Sciatic nerve (tissue), 2 donors: Measurements from ENCODE around the gene HUS1. TPM values are rescaled to one million over a fixed set of nuclear protein-coding genes. Genes with fewer than 3 reads are reported as not detected.
"Not testable (repeated sequence)": the region's sequence is repeated elsewhere in the genome, so short reads cannot be mapped to it uniquely, and the experiment has no call there.

Experiments
- ATAC-seq: fragments of 200-7000 bp; cut with Tn5 transposase; one replicate; pipeline ENCODE4 v1.9.1; 2020; ENCODE audit warnings: mild to moderate bottlenecking, moderate library complexity
- DNase-seq: peaks from one replicate; pipeline ENCODE4 v3.0.0-alpha.2; 2020; ENCODE audit warnings: low spot score
- intact Hi-C: fragments of 100-400 bp; cut with DNase I; formaldehyde crosslinking; loops from one replicate; pipeline ENCODE4 v1.14.2; 2022
- total RNA-seq: library from RNA; stranded (reverse); fragmentation: NEBNext Ultra II Directional; extraction: Animal tissue kit (Norgen Biotek cat#: 25700); gene quantifications from one replicate; pipeline ENCODE4 v1.2.1, GENCODE V29; 2021
- donor health status: DM: no; HTN: no; CAD: no.
- donor health status: DM: no; HTN: no; CAD: no.

Gene HUS1
- total RNA-seq, 1 donor from 2014 or later, result 39.7 TPM

GRCh38 chr7:47949703-47950102, 29.7 kb downstream of the HUS1 start:
- no peak for ATAC-seq
- DNase-seq, result no peak
- intact Hi-C loops, result loop anchor here (10.0 kb wide), 1 partner anchor 155 kb away; no protein-coding TSS in a partner anchor

- intact Hi-C loops, result loop anchor here (10.0 kb wide), 1 partner anchor 157 kb away; no protein-coding TSS in a partner anchor
- ATAC-seq, result no peak
Observed at GRCh38 chr7:47948141-47948790, 31.1 kb downstream of the HUS1 start, which contains the start of gene PKD1L1. TSS of gene PKD1L1 (minus strand) at chr7:47948466. CDS start at chr7:47948440, 26 bp downstream.

GRCh38 chr7:47947355-47947749, 32.1 kb downstream of the HUS1 start:
- intact Hi-C loops, result loop anchor here (10.0 kb wide), 1 partner anchor 157 kb away; no protein-coding TSS in a partner anchor
- ATAC-seq, result no peak
- DNase-seq, result no peak

More at GRCh38 chr7:47948141-47948790, 31.1 kb downstream of the HUS1 start, which contains the start of gene PKD1L1:
- DNase-seq, result no peak

GRCh38 chr7:47946581-47947354, 32.6 kb downstream of the HUS1 start:
- ATAC-seq, result no peak
- DNase-seq, result no peak
- intact Hi-C loops, result loop anchor here (10.0 kb wide), 1 partner anchor 158 kb away; no protein-coding TSS in a partner anchor

GRCh38 chr7:47945261-47946015, 34.0 kb downstream of the HUS1 start:
- DNase-seq (peak; percentile 91), ATAC-seq (peak; percentile 71)
- intact Hi-C loops, result loop anchor here (10.0 kb wide), 1 partner anchor 159 kb away; no protein-coding TSS in a partner anchor

- no peak for DNase-seq
Observed at GRCh38 chr7:47944536-47945260, 34.7 kb downstream of the HUS1 start.

GRCh38 chr7:47943676-47944474, 35.5 kb downstream of the HUS1 start:
- DNase-seq (no peak), ATAC-seq (no peak)
- intact Hi-C loops, result loop anchor here (10.0 kb wide), 1 partner anchor 161 kb away; no protein-coding TSS in a partner anchor

More at GRCh38 chr7:47944536-47945260, 34.7 kb downstream of the HUS1 start:
- intact Hi-C loops, result loop anchor here (10.0 kb wide), 1 partner anchor 160 kb away; no protein-coding TSS in a partner anchor
- ATAC-seq, result no peak

GRCh38 chr7:47942651-47943050, 36.8 kb downstream of the HUS1 start:
- not testable (repeated sequence) for ATAC-seq, DNase-seq
- intact Hi-C loops, result loop anchor here (10.0 kb wide), 1 partner anchor 162 kb away; no protein-coding TSS in a partner anchor

GRCh38 chr7:47942132-47942531, 37.3 kb downstream of the HUS1 start:
- intact Hi-C loops, result loop anchor here (10.0 kb wide), 1 partner anchor 163 kb away; no protein-coding TSS in a partner anchor
- no peak for DNase-seq
- no peak for ATAC-seq

- intact Hi-C loops, result loop anchor here (10.0 kb wide), 1 partner anchor 164 kb away; no protein-coding TSS in a partner anchor
- DNase-seq (no peak), ATAC-seq (no peak)
Observed at GRCh38 chr7:47941136-47941844, 38.1 kb downstream of the HUS1 start.

- ATAC-seq (peak; percentile 24), DNase-seq (no peak)
- intact Hi-C loops, result loop anchor here (10.0 kb wide), 1 partner anchor 164 kb away; no protein-coding TSS in a partner anchor
Observed at GRCh38 chr7:47940088-47941013, 39.1 kb downstream of the HUS1 start.

GRCh38 chr7:47939425-47940036, 39.9 kb downstream of the HUS1 start:
- intact Hi-C loops, result loop anchor here (10.0 kb wide), 1 partner anchor 165 kb away; no protein-coding TSS in a partner anchor
- DNase-seq, result no peak
- ATAC-seq, result no peak

GRCh38 chr7:47938574-47939165, 40.7 kb downstream of the HUS1 start:
- no peak for ATAC-seq
- intact Hi-C loops, result no loop called here
- DNase-seq, result no peak

- ATAC-seq (no peak), DNase-seq (no peak)
- intact Hi-C loops, result no loop called here
Observed at GRCh38 chr7:47937711-47938573, 41.5 kb downstream of the HUS1 start.
